ENCODE measurements around the gene AKAP9.

The AKAP9 gene

DNA sequence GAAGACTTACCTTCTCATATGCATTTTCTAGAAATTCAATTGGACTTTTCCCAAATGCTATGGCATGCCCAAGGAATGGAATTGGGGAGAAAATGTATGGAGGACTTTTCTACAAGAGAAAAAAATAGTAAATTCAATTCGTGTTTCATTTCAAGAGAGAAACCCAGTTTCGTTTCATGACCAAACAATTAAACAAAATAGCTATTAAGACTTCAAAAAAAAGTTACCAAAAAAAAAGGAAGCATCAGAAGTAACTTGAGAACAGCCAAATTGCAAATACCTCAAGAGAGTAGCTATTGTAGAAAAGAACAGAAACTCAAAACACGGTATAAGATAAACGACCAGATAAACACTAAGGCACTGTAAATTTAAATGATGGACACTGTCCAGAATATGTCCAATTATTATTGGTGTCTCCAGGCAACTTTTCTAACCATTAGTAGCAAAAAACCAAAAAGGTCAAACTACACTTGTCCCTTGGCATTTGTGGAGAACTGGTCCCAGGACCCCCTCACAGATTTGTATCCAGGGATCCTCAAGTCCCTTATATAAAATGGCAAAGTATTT, 191.2 kb downstream of the AKAP9 start:
- no peak for DNase-seq (ENCODE audit: low read depth)
- TF ChIP-seq, protein P1, sequence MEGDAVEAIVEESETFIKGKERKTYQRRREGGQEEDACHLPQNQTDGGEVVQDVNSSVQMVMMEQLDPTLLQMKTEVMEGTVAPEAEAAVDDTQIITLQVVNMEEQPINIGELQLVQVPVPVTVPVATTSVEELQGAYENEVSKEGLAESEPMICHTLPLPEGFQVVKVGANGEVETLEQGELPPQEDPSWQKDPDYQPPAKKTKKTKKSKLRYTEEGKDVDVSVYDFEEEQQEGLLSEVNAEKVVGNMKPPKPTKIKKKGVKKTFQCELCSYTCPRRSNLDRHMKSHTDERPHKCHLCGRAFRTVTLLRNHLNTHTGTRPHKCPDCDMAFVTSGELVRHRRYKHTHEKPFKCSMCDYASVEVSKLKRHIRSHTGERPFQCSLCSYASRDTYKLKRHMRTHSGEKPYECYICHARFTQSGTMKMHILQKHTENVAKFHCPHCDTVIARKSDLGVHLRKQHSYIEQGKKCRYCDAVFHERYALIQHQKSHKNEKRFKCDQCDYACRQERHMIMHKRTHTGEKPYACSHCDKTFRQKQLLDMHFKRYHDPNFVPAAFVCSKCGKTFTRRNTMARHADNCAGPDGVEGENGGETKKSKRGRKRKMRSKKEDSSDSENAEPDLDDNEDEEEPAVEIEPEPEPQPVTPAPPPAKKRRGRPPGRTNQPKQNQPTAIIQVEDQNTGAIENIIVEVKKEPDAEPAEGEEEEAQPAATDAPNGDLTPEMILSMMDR (IDR thresholded peaks at IDR 0.05; ENCODE audit: control insufficient read depth, insufficient read depth, low read depth, low read length, missing control alignments): no peak
- H3K4me3 ChIP-seq (ENCODE audit: control insufficient read depth, low read depth, low read length): no peak overlapping the region

DNA sequence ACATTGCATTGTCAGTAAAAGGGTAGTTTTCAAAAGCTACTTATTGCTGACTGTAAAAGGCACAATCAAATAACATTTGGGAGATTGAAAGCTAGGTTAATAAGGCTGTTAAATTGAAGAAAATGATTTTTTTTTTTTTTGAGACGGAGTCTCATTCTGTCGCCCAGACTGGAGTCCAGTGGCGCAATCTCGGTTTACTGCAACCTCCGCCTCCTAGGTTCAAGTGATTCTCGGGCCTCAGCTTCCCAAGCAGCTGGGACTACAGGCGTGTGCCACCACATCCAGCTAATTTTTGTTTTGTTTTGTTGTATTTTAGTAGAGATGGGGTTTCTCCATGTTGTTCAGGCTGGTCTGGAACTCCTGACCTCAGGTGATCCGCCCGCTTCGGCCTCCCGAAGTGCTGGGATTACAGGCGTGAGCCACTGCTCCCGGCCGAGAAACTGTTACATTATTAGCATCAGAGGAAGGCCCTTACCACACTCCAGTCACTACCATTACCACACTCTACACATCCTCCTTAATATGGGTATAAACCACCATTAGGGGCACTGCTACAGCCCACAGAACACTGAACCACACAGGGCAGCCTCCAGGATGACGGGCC, 192.6 kb downstream of the AKAP9 start:
- no peak for DNase-seq (ENCODE audit: low read depth)
- peak overlapping the region; percentile 69 for H3K4me3 ChIP-seq (ENCODE audit: control insufficient read depth, low read depth, low read length)
- TF ChIP-seq, protein P1 (IDR thresholded peaks at IDR 0.05; ENCODE audit: control insufficient read depth, insufficient read depth, low read depth, low read length, missing control alignments): no peak

DNA sequence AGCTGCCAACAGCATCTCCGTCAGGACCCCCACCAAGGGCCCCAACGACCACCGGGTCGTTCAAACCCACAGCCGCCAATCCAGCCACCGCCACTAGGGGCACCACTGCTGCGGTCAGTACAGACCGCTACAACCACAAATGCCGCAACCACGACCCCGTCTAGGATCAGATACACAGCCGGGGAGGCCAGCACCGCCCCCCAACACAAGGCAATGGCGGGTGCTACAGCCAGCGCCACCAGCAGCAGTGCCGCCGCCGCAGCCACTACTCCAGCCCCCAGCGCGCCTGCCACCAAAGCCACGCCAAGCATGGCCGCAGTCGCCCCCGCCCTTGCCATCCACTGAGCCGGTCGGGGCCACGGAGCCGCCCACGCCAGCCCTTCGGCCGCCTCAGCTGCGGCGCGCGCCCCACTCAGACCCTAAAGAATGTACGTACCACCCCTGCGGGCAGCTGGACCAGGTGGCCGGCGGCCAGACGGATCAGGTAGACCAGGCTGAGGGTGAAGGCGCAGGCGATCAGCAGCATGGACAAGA, 193.1 kb downstream of the AKAP9 start:
- DNase-seq (ENCODE audit: low read depth): no peak
- TF ChIP-seq, protein P1 (IDR thresholded peaks at IDR 0.05; ENCODE audit: control insufficient read depth, insufficient read depth, low read depth, low read length, missing control alignments): peak; percentile 85
- H3K4me3 ChIP-seq (ENCODE audit: control insufficient read depth, low read depth, low read length): peak overlapping the region; percentile 69

DNA sequence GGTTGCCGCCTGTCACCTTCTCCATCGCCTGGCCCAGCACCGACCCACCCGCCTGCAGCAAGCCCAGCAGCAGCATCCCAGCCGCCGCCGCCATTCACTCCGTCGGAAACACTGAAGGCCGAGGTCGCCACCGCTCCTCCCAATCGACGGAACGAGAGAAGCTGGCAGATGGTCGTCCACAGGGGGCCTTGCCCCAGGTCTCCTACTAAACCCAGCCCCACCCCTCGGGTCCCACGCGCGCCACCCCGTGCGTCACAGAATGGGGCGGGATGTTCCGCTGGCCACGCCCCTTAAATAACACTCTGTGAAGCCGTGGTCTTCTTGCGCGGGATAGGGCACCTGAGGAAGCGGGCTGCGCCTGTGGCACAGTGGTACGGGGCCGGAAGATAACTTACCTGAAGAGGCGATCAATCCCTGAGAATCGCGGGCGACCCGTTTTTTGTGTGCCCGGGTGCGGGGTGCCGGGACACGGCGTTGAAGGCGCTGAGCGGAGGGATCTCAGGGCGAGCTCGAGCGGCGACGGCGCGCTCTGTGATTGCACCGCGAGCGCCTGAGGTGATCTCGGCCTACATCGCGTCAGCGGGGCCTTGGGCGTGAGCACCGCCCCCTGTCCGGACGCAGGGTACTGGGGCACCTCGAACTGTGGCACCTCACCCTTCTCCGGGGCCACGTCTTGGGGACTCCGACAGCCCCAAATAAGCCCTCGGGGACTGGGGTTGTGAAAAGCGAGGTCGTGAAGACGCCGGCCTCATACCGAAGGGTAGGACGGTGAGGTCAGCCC, 193.8 kb downstream of the AKAP9 start, which contains the start of gene CYP51A1:
CYP51A1 (minus strand) TSS at position 207 of the 781 bp plus-strand sequence; CDS start at position 94, 113 bp downstream.
- peak within 1 kb of the TSS; percentile 69 for H3K4me3 ChIP-seq (ENCODE audit: control insufficient read depth, low read depth, low read length)
- peak; percentile 63 for DNase-seq (ENCODE audit: low read depth)
- TF ChIP-seq, protein P1 (IDR thresholded peaks at IDR 0.05; ENCODE audit: control insufficient read depth, insufficient read depth, low read depth, low read length, missing control alignments): peak; percentile 5

DNA sequence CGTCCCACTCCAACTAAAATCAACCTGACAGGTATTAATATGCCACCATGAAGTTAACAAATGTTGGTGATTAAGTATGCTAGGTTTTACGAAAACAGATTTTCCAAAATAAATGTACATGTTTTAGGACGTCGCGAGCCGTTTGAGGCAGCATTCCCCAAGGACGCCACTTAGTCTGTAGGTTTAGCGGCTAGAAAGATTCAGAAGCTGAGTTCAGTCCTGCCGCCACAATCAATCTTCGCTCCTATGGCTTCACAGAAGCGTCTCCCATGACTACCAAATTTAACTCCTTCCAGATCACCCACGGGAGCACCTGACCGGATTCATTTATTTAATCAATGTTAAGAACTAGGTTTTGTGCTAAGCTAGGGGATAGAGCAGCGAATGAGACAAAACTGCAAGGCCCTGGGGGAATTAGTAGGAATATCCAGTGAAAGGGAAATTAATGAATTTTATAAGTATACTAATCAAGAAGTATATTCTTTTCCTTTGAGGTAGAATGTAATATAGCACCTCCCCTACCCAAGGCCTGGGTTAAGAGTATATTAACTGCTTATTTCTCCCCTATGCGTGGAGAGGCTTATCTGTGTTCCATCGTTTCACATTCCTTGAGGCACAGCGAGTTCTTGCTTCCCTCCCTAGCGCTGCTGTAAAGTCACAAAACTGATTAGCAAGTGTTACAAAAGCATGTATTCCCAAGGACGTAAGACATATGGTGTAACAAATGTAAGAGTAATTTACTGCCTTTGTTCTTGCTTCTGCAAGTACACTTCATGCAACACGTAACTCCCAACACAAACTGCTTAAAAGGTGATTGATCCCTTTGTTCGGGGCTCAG, 194.6 kb downstream of the AKAP9 start:
- TF ChIP-seq, protein P1 (IDR thresholded peaks at IDR 0.05; ENCODE audit: control insufficient read depth, insufficient read depth, low read depth, low read length, missing control alignments): no peak
- no peak for DNase-seq (ENCODE audit: low read depth)
- H3K4me3 ChIP-seq (ENCODE audit: control insufficient read depth, low read depth, low read length): peak overlapping the region; percentile 69

DNA sequence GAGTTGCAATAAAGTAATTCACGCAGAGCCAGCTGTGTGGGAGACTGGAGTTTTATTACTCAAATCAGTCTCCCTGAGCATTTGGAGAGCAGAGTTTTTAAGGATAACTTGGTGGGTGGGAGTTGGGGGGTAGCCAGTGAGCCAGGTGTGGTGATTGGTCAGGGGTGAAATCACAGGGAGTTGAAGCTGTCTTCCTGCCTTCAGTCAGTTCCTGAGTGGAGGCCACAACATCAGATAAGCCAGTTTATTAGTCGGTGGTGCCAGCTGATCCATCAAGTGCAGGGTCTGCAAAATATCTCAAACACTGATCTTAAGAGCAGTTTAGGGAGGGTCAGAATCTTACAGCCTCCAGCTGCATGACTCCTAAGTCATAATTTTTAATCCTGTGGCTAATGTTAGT, 196.9 kb downstream of the AKAP9 start:
- H3K4me3 ChIP-seq (ENCODE audit: control insufficient read depth, low read depth, low read length): no peak overlapping the region
- DNase-seq (ENCODE audit: low read depth): no peak
- TF ChIP-seq, protein P1 (IDR thresholded peaks at IDR 0.05; ENCODE audit: control insufficient read depth, insufficient read depth, low read depth, low read length, missing control alignments): no peak

All from AG09309 (cell line).